ENCODE results near the gene RHBDL1. TPM values are rescaled to one million over a fixed set of nuclear protein-coding genes. Genes with fewer than 3 reads are reported as not detected.
"Not testable (repeated sequence)": the region's sequence is repeated elsewhere in the genome, so short reads cannot be mapped to it uniquely, and the experiment has no call there.

The RHBDL1 gene
- polyA plus RNA-seq, 3 donors = 0.58 to 1.5 (median 1.1) TPM

GRCh38 chr16:704047-704446 is 28.6 kb downstream of the RHBDL1 start:
- no peak for DNase-seq (ENCODE audit: low read depth in 3 of 3, low spot score in 2 of 3)

- no peak for DNase-seq (ENCODE audit: low read depth in 3 of 3, low spot score in 2 of 3)
Observed at GRCh38 chr16:704552-705380, 29.3 kb downstream of the RHBDL1 start.

GRCh38 chr16:705431-706188 is 30.1 kb downstream of the RHBDL1 start, which contains the start of gene FBXL16:
FBXL16 (minus strand) TSS chr16:705801; CDS start chr16:697405, 8,396 bp downstream.
- no peak for DNase-seq (ENCODE audit: low read depth in 3 of 3, low spot score in 2 of 3)

GRCh38 chr16:706189-707061 is 31.0 kb downstream of the RHBDL1 start:
- no peak for DNase-seq (ENCODE audit: low read depth in 3 of 3, low spot score in 2 of 3)

GRCh38 chr16:707062-707538 is 31.6 kb downstream of the RHBDL1 start:
- DNase-seq (ENCODE audit: low read depth in 3 of 3, low spot score in 2 of 3) = no peak

GRCh38 chr16:708019-708418 is 32.5 kb downstream of the RHBDL1 start:
- DNase-seq (ENCODE audit: low read depth in 3 of 3, low spot score in 2 of 3) = no peak

- DNase-seq (ENCODE audit: low read depth in 3 of 3, low spot score in 2 of 3) = no peak
Observed at GRCh38 chr16:708959-709358, 33.5 kb downstream of the RHBDL1 start.

- DNase-seq (ENCODE audit: low read depth in 3 of 3, low spot score in 2 of 3) = no peak
Observed at GRCh38 chr16:709566-710499, 34.4 kb downstream of the RHBDL1 start.

GRCh38 chr16:710500-711075 is 35.1 kb downstream of the RHBDL1 start:
- no peak for DNase-seq (ENCODE audit: low read depth in 3 of 3, low spot score in 2 of 3)

- no peak for DNase-seq (ENCODE audit: low read depth in 3 of 3, low spot score in 2 of 3)
Observed at GRCh38 chr16:711084-711483, 35.6 kb downstream of the RHBDL1 start.

- DNase-seq (ENCODE audit: low read depth in 3 of 3, low spot score in 2 of 3) = no peak
Observed at GRCh38 chr16:711548-712320, 36.3 kb downstream of the RHBDL1 start.

- DNase-seq (ENCODE audit: low read depth in 3 of 3, low spot score in 2 of 3) = not testable (repeated sequence)
Observed at GRCh38 chr16:712740-713250, 37.3 kb downstream of the RHBDL1 start.

GRCh38 chr16:714079-714478 is 38.6 kb downstream of the RHBDL1 start:
- no peak for DNase-seq (ENCODE audit: low read depth in 3 of 3, low spot score in 2 of 3)

GRCh38 chr16:714558-715476 is 39.3 kb downstream of the RHBDL1 start, which contains the start of gene METRN:
METRN (plus strand) TSS chr16:715118; CDS start chr16:715290, 172 bp downstream.
- DNase-seq (ENCODE audit: low read depth in 3 of 3, low spot score in 2 of 3) = peak in 1 of 3 donors; percentile 76

GRCh38 chr16:715477-716199 is 40.2 kb downstream of the RHBDL1 start:
- DNase-seq (ENCODE audit: low read depth in 3 of 3, low spot score in 2 of 3) = no peak

- DNase-seq (ENCODE audit: low read depth in 3 of 3, low spot score in 2 of 3) = no peak
Observed at GRCh38 chr16:716200-716568, 40.7 kb downstream of the RHBDL1 start.
